ENCODE results near the gene WNK2.
"Not testable (repeated sequence)": the region's sequence is repeated elsewhere in the genome, so short reads cannot be mapped to it uniquely, and the experiment has no call there.

- TF ChIP-seq, protein P1, sequence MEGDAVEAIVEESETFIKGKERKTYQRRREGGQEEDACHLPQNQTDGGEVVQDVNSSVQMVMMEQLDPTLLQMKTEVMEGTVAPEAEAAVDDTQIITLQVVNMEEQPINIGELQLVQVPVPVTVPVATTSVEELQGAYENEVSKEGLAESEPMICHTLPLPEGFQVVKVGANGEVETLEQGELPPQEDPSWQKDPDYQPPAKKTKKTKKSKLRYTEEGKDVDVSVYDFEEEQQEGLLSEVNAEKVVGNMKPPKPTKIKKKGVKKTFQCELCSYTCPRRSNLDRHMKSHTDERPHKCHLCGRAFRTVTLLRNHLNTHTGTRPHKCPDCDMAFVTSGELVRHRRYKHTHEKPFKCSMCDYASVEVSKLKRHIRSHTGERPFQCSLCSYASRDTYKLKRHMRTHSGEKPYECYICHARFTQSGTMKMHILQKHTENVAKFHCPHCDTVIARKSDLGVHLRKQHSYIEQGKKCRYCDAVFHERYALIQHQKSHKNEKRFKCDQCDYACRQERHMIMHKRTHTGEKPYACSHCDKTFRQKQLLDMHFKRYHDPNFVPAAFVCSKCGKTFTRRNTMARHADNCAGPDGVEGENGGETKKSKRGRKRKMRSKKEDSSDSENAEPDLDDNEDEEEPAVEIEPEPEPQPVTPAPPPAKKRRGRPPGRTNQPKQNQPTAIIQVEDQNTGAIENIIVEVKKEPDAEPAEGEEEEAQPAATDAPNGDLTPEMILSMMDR (IDR thresholded peaks at IDR 0.05; ENCODE audit: extremely low read depth in 1 of 2, insufficient read depth in 1 of 2, low read depth in 1 of 2, low read length in 2 of 2) = not testable (repeated sequence)
- not testable (repeated sequence) for TF ChIP-seq POLR2AphosphoS5 (IDR thresholded peaks at IDR 0.05; ENCODE audit: insufficient read depth, low read depth, low read length); POLR2A (IDR thresholded peaks at IDR 0.05; ENCODE audit: low read depth, low read length); MYC (IDR thresholded peaks at IDR 0.05; ENCODE audit: low read depth, low read length); GATA2 (IDR thresholded peaks at IDR 0.05; ENCODE audit: insufficient read depth, insufficient read length, low read depth, low read length); EZH2 (IDR thresholded peaks at IDR 0.05; ENCODE audit: borderline replicate concordance, low read depth, low read length, severe bottlenecking); JUN (IDR thresholded peaks at IDR 0.05; ENCODE audit: borderline replicate concordance, insufficient read depth, insufficient read length, low read depth)
- TF ChIP-seq, protein P2, sequence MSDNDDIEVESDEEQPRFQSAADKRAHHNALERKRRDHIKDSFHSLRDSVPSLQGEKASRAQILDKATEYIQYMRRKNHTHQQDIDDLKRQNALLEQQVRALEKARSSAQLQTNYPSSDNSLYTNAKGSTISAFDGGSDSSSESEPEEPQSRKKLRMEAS (IDR thresholded peaks at IDR 0.05; ENCODE audit: insufficient read depth, insufficient read length) = not testable (repeated sequence)
These were observed 37.2 kb upstream of the WNK2 start for GRCh38 chr9:93146696-93147095.

Measured in endothelial cell of umbilical vein (primary cell).